SK-N-SH treated with all-trans-retinoic acid at 6 μM for 48 hours (cell line): ENCODE measurements around the gene CASS4.

Experiments
- ARNTL ChIP-seq: fragments of 450-650 bp; formaldehyde crosslinking; IDR thresholded peaks from 2 replicates; pipeline ENCODE4 v1.5.0; 2020; ENCODE audit warnings: low read depth, mild to moderate bottlenecking, moderate library complexity, borderline replicate concordance
- CSDC2 ChIP-seq: fragments of 250-450 bp; sonication (Bioruptor Pico); IDR thresholded peaks from 2 replicates; pipeline ENCODE4 v1.5.0; 2020; ENCODE audit warnings: mild to moderate bottlenecking, moderate library complexity
- OSR1 ChIP-seq: fragments of 250-450 bp; sonication (Bioruptor Pico); IDR thresholded peaks from 2 replicates; pipeline ENCODE4 v1.8.0; 2022; ENCODE audit warnings: moderate library complexity, mild to moderate bottlenecking, inconsistent platforms
- RARB ChIP-seq: fragments of 250-450 bp; sonication (Bioruptor Pico); IDR thresholded peaks from 2 replicates; pipeline ENCODE4 v1.8.0; 2021; ENCODE audit warnings: mild to moderate bottlenecking, moderate library complexity
- SNAI2 ChIP-seq: fragments of 250-450 bp; sonication (Bioruptor Pico); IDR thresholded peaks from 2 replicates; pipeline ENCODE4 v1.5.0; 2020; ENCODE audit warnings: mild to moderate bottlenecking, moderate library complexity
- TCF4 ChIP-seq: fragments of 250-450 bp; sonication (Bioruptor Pico); IDR thresholded peaks from 2 replicates; pipeline ENCODE4 v1.8.0; 2021; ENCODE audit warnings: mild to moderate bottlenecking, moderate library complexity, borderline replicate concordance
- TOX ChIP-seq: fragments of 250-450 bp; sonication (Bioruptor Pico); IDR thresholded peaks from 2 replicates; pipeline ENCODE4 v1.8.0; 2021; ENCODE audit warnings: mild to moderate bottlenecking, moderate library complexity, borderline replicate concordance
- ZFP3 ChIP-seq: fragments of 250-450 bp; sonication (Bioruptor Pico); IDR thresholded peaks from 2 replicates; pipeline ENCODE4 v1.5.0; 2020; ENCODE audit warnings: mild to moderate bottlenecking, moderate library complexity
- ZFP30 ChIP-seq: fragments of 450-650 bp; formaldehyde crosslinking; IDR thresholded peaks from 2 replicates; pipeline ENCODE4 v1.5.0; 2022; ENCODE audit warnings: mild to moderate bottlenecking, moderate library complexity
- ZNF565 ChIP-seq: fragments of 450-650 bp; formaldehyde crosslinking; conservative IDR thresholded peaks from 2 replicates; pipeline ENCODE4 v1.5.0; 2020; ENCODE audit warnings: low read depth, mild to moderate bottlenecking, moderate library complexity
- TF ChIP-seq, protein P1 (sequence below): fragments of 250-450 bp; sonication (Bioruptor Pico); IDR thresholded peaks from 2 replicates; pipeline ENCODE4 v1.8.0; 2021; ENCODE audit warnings: low read depth, mild to moderate bottlenecking, moderate library complexity, borderline replicate concordance

DNA sequence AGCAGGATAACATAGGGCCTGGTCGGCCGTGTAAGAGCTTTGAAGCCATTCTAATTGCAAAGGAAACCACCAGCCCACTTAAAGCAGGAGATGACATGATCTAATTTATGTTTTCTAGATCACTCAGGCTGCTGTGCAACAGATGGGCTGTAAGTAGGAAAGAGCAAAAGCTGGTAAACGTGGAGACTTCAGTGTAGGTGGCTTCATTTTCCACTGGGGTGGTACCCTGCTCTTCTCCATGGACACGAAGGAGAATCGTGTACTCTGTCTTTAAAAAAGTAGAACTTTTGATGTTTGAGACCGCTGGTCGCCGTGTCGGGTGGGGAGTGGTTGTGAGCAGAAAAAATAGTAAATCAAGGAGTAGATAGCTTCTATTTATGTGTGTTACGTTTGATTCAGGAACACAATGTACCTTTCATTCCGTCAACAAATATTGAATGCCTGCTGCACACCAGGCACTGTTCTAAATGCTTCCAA lies 6.4 kb downstream of the CASS4 start:
- no peak for TF ChIP-seq CSDC2 (CRISPR knock-in tag)
- TF ChIP-seq ZNF565: no peak
- TF ChIP-seq SNAI2 (CRISPR knock-in tag): no peak
- no peak for TF ChIP-seq RARB (CRISPR knock-in tag)
- no peak for TF ChIP-seq TCF4
- no peak for TF ChIP-seq ARNTL (CRISPR knock-in tag)
- TF ChIP-seq TOX (CRISPR knock-in tag): no peak
- no peak for TF ChIP-seq ZFP3 (CRISPR knock-in tag)
- no peak for TF ChIP-seq OSR1 (CRISPR knock-in tag)
- TF ChIP-seq ZFP30: no peak
- TF ChIP-seq, protein P1, sequence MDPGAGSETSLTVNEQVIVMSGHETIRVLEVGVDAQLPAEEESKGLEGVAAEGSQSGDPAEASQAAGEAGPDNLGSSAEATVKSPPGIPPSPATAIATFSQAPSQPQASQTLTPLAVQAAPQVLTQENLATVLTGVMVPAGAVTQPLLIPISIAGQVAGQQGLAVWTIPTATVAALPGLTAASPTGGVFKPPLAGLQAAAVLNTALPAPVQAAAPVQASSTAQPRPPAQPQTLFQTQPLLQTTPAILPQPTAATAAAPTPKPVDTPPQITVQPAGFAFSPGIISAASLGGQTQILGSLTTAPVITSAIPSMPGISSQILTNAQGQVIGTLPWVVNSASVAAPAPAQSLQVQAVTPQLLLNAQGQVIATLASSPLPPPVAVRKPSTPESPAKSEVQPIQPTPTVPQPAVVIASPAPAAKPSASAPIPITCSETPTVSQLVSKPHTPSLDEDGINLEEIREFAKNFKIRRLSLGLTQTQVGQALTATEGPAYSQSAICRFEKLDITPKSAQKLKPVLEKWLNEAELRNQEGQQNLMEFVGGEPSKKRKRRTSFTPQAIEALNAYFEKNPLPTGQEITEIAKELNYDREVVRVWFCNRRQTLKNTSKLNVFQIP (CRISPR knock-in tag): no peak
